ENCODE measurements around the gene LRIG3.
"Not testable (repeated sequence)": the region's sequence is repeated elsewhere in the genome, so short reads cannot be mapped to it uniquely, and the experiment has no call there.

Gene LRIG3

DNA sequence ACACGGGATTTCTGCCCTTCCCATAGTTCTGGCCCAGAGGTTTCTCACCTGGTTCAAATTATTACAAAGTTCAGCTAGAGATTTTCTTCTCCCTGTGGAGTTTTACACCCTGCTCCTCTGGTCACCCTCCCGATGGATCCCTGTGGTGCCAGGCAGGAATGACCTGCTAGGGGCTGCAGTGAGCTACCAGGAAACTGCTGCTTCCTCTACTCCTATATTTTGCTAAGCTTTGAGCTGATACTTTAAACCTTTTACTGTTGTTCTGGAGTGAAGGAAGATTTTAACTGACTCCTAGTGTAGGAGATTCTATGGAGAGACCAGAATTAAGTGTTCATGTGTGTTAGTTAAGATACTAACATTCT lies 30.4 kb upstream of the LRIG3 start:
- Histone ChIP-seq H3K14ac (ENCODE audit: low read length) (no peak overlapping the region), H3K4me3 (ENCODE audit: low read depth, low read length) (no peak overlapping the region), H3K4ac (ENCODE audit: low read depth, low read length) (no peak overlapping the region), H3K4me2 (ENCODE audit: low read length) (no peak overlapping the region), H3K4me1 (ENCODE audit: control insufficient read depth in 1 of 2, insufficient read depth in 2 of 2, low read length in 2 of 2) (no peaks in the 10 kb centered on the region), H3K9me3 (ENCODE audit: insufficient read depth, low read depth, low read length) (no peaks in the 10 kb centered on the region), H3K27ac (ENCODE audit: low read depth, low read length) (no peak overlapping the region), H2BK120ac (ENCODE audit: insufficient read depth, low read length, poor library complexity) (no peak overlapping the region), H3K79me1 (ENCODE audit: low read length) (no peaks in the 10 kb centered on the region), H3K9ac (ENCODE audit: low read length) (no peak overlapping the region), H3K36me3 (ENCODE audit: control insufficient read depth in 1 of 2, insufficient read depth in 2 of 2, low read length in 2 of 2) (no peaks in the 10 kb centered on the region), H3K79me2 (ENCODE audit: control insufficient read depth, insufficient read depth, low read length, poor library complexity) (no peaks in the 10 kb centered on the region), H3K23ac (ENCODE audit: low read length) (no peak overlapping the region), H2BK5ac (ENCODE audit: low read depth, low read length, poor library complexity) (no peak overlapping the region), H2AK5ac (ENCODE audit: low read length) (no peak overlapping the region), H3K27me3 (ENCODE audit: insufficient read depth, low read length) (no peaks in the 10 kb centered on the region), H2AFZ (ENCODE audit: insufficient read depth, low read length, poor library complexity) (no peak overlapping the region), H3K18ac (ENCODE audit: low read length) (no peak overlapping the region), H2BK12ac (ENCODE audit: low read length) (no peak overlapping the region), H4K91ac (ENCODE audit: low read depth, low read length) (no peak overlapping the region), H4K8ac (ENCODE audit: low read depth, low read length) (no peak overlapping the region), H4K12ac (ENCODE audit: low read depth, low read length) (no peak overlapping the region)
- no peak for DNase-seq
- no CpG with 5 or more reads among the region's 2 CpGs for WGBS (ENCODE audit: extremely low coverage, insufficient coverage, insufficient read length)

- not testable (repeated sequence) for H3K4ac ChIP-seq (ENCODE audit: low read depth, low read length); H4K8ac ChIP-seq (ENCODE audit: low read depth, low read length); H3K9me3 ChIP-seq (ENCODE audit: insufficient read depth, low read depth, low read length); H3K4me2 ChIP-seq (ENCODE audit: low read length); H2BK5ac ChIP-seq (ENCODE audit: low read depth, low read length, poor library complexity); H3K27ac ChIP-seq (ENCODE audit: low read depth, low read length); H2BK120ac ChIP-seq (ENCODE audit: insufficient read depth, low read length, poor library complexity); H3K36me3 ChIP-seq (ENCODE audit: control insufficient read depth in 1 of 2, insufficient read depth in 2 of 2, low read length in 2 of 2); H3K18ac ChIP-seq (ENCODE audit: low read length); H3K79me2 ChIP-seq (ENCODE audit: control insufficient read depth, insufficient read depth, low read length, poor library complexity); H2AFZ ChIP-seq (ENCODE audit: insufficient read depth, low read length, poor library complexity); H3K79me1 ChIP-seq (ENCODE audit: low read length); H3K4me1 ChIP-seq (ENCODE audit: control insufficient read depth in 1 of 2, insufficient read depth in 2 of 2, low read length in 2 of 2); H3K27me3 ChIP-seq (ENCODE audit: insufficient read depth, low read length); H3K14ac ChIP-seq (ENCODE audit: low read length); DNase-seq; H2BK12ac ChIP-seq (ENCODE audit: low read length); H4K12ac ChIP-seq (ENCODE audit: low read depth, low read length); H3K9ac ChIP-seq (ENCODE audit: low read length); H3K23ac ChIP-seq (ENCODE audit: low read length); H4K91ac ChIP-seq (ENCODE audit: low read depth, low read length); H2AK5ac ChIP-seq (ENCODE audit: low read length); H3K4me3 ChIP-seq (ENCODE audit: low read depth, low read length)
- no CpG with 5 or more reads among the region's 11 CpGs for WGBS (ENCODE audit: extremely low coverage, insufficient coverage, insufficient read length)
These were observed 29.8 kb upstream of the LRIG3 start for GRCh38 chr12:58949954-58950738.

DNA sequence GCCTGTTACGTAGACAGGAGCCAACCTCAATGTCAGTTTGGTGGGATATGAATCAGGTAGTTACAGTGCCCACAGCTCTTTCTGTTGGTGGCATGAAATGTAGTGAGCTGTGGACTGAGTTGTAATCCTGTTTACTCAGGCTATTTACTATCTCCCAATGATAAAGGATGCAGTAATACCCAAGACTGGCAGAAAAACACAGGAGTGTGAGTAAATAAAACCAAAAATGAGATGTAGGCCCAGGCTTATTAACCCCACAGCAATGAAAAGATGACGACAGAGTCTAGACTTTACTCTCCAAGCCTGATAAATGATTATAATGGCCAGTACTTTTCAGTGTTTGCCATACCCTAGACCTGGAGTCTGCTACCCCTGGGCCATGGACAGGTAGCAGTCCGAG lies 22.8 kb upstream of the LRIG3 start:
- Histone ChIP-seq H3K79me2 (ENCODE audit: control insufficient read depth, insufficient read depth, low read length, poor library complexity) (no peaks in the 10 kb centered on the region), H3K27me3 (ENCODE audit: insufficient read depth, low read length) (no peaks in the 10 kb centered on the region), H3K23ac (ENCODE audit: low read length) (no peak overlapping the region), H3K14ac (ENCODE audit: low read length) (no peak overlapping the region), H2BK120ac (ENCODE audit: insufficient read depth, low read length, poor library complexity) (no peak overlapping the region), H4K8ac (ENCODE audit: low read depth, low read length) (no peak overlapping the region), H3K18ac (ENCODE audit: low read length) (no peak overlapping the region), H2BK5ac (ENCODE audit: low read depth, low read length, poor library complexity) (no peak overlapping the region), H2BK12ac (ENCODE audit: low read length) (no peak overlapping the region), H3K4ac (ENCODE audit: low read depth, low read length) (no peak overlapping the region), H2AFZ (ENCODE audit: insufficient read depth, low read length, poor library complexity) (no peak overlapping the region), H4K91ac (ENCODE audit: low read depth, low read length) (no peak overlapping the region), H3K4me2 (ENCODE audit: low read length) (no peak overlapping the region), H3K4me3 (ENCODE audit: low read depth, low read length) (no peak overlapping the region), H2AK5ac (ENCODE audit: low read length) (no peak overlapping the region), H3K36me3 (ENCODE audit: control insufficient read depth in 1 of 2, insufficient read depth in 2 of 2, low read length in 2 of 2) (no peaks in the 10 kb centered on the region), H3K9me3 (ENCODE audit: insufficient read depth, low read depth, low read length) (no peaks in the 10 kb centered on the region), H3K9ac (ENCODE audit: low read length) (no peak overlapping the region), H3K27ac (ENCODE audit: low read depth, low read length) (no peak overlapping the region), H3K79me1 (ENCODE audit: low read length) (no peaks in the 10 kb centered on the region), H3K4me1 (ENCODE audit: control insufficient read depth in 1 of 2, insufficient read depth in 2 of 2, low read length in 2 of 2) (no peaks in the 10 kb centered on the region), H4K12ac (ENCODE audit: low read depth, low read length) (no peak overlapping the region)
- no peak for DNase-seq
- no CpG with 5 or more reads among the region's 3 CpGs for WGBS (ENCODE audit: extremely low coverage, insufficient coverage, insufficient read length)

- Histone ChIP-seq H3K9me3 (ENCODE audit: insufficient read depth, low read depth, low read length) (no peaks in the 10 kb centered on the region), H3K79me2 (ENCODE audit: control insufficient read depth, insufficient read depth, low read length, poor library complexity) (no peaks in the 10 kb centered on the region), H2AK5ac (ENCODE audit: low read length) (no peak overlapping the region), H3K14ac (ENCODE audit: low read length) (no peak overlapping the region), H3K79me1 (ENCODE audit: low read length) (no peaks in the 10 kb centered on the region), H4K91ac (ENCODE audit: low read depth, low read length) (no peak overlapping the region), H3K36me3 (ENCODE audit: control insufficient read depth in 1 of 2, insufficient read depth in 2 of 2, low read length in 2 of 2) (no peaks in the 10 kb centered on the region), H3K4me2 (ENCODE audit: low read length) (no peak overlapping the region), H4K8ac (ENCODE audit: low read depth, low read length) (no peak overlapping the region), H3K4ac (ENCODE audit: low read depth, low read length) (no peak overlapping the region), H4K12ac (ENCODE audit: low read depth, low read length) (no peak overlapping the region), H3K9ac (ENCODE audit: low read length) (no peak overlapping the region), H2AFZ (ENCODE audit: insufficient read depth, low read length, poor library complexity) (no peak overlapping the region), H2BK120ac (ENCODE audit: insufficient read depth, low read length, poor library complexity) (no peak overlapping the region), H3K23ac (ENCODE audit: low read length) (no peak overlapping the region), H3K27me3 (ENCODE audit: insufficient read depth, low read length) (no peaks in the 10 kb centered on the region), H3K27ac (ENCODE audit: low read depth, low read length) (no peak overlapping the region), H3K4me3 (ENCODE audit: low read depth, low read length) (no peak overlapping the region), H3K18ac (ENCODE audit: low read length) (no peak overlapping the region), H2BK5ac (ENCODE audit: low read depth, low read length, poor library complexity) (no peak overlapping the region), H2BK12ac (ENCODE audit: low read length) (no peak overlapping the region), H3K4me1 (ENCODE audit: control insufficient read depth in 1 of 2, insufficient read depth in 2 of 2, low read length in 2 of 2) (no peaks in the 10 kb centered on the region)
- DNase-seq = no peak
- no CpG with 5 or more reads among the region's 2 CpGs for WGBS (ENCODE audit: extremely low coverage, insufficient coverage, insufficient read length)
These were observed 22.0 kb upstream of the LRIG3 start for GRCh38 chr12:58942345-58942744.

Measured in trophoblast cell (in vitro differentiated cells and primary cell).